Erythroblast (primary cell): ENCODE data around the gene AMMECR1L.

ENCODE experiments used
- GATA1 ChIP-seq: IDR thresholded peaks from 2 replicates; pipeline ENCODE4 v1.6.1; 2011; ENCODE audit warnings: low read depth, mild to moderate bottlenecking, control low read depth, low read length, moderate library complexity
- POLR2A ChIP-seq: IDR thresholded peaks from 2 replicates; pipeline ENCODE4 v1.6.1; 2011; ENCODE audit warnings: mild to moderate bottlenecking, low read length

DNA sequence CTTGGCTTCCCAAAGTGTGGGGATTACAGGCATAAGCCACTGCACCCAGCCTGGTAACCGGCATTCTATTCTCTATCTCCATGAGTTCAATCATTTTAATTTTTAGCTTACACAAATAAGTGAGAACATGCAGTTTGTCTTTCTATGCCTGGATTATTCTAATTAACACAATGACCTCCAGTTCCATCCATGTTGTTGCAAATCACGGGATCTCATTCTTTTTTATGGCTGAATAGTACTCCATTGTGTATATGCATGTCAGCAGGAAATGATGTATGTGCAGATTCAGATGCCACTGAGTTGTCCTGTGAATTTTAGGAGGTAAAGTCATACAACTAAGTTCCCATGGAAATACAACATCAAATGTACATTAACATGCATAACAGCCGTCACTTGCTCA, 24.7 kb upstream of the AMMECR1L start:
- TF ChIP-seq POLR2A (no peak), GATA1 (no peak)
